GM21447 (cell line): ENCODE results near the gene RSF1.

Experiments
- ATAC-seq: cut with Tn5 transposase; IDR thresholded peaks from one replicate; pipeline ENCODE4 v1.9.1; 2021; ENCODE audit not compliant: unreplicated experiment

The RSF1 gene

GRCh38 chr11:77753230-77753629 is 67.3 kb downstream of the RSF1 start:
- no peak for ATAC-seq

DNA sequence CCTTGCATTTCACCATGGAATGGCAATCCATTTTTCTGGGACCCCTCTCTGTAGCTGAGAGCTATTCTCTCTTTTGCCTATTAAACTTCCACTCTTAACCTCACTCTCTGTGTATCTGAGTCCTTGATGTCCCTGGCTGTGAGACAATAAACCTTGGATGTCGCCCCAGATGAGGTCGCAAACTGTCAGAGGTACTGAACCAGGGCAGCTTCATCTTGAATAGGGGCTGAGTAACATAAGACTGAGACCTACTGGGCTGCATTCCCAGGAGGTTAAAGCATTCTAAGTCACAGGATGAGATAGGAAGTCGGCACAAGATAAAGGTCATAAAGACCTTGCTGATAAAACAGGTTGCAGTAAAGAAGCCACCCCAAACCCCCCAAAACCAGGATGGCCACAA is 68.0 kb downstream of the RSF1 start:
- ATAC-seq = no peak

GRCh38 chr11:77750394-77751156 is 69.9 kb downstream of the RSF1 start:
- ATAC-seq = no peak

GRCh38 chr11:77749232-77749631 is 71.3 kb downstream of the RSF1 start:
- no peak for ATAC-seq

GRCh38 chr11:77748266-77748665 is 72.3 kb downstream of the RSF1 start:
- no peak for ATAC-seq

DNA sequence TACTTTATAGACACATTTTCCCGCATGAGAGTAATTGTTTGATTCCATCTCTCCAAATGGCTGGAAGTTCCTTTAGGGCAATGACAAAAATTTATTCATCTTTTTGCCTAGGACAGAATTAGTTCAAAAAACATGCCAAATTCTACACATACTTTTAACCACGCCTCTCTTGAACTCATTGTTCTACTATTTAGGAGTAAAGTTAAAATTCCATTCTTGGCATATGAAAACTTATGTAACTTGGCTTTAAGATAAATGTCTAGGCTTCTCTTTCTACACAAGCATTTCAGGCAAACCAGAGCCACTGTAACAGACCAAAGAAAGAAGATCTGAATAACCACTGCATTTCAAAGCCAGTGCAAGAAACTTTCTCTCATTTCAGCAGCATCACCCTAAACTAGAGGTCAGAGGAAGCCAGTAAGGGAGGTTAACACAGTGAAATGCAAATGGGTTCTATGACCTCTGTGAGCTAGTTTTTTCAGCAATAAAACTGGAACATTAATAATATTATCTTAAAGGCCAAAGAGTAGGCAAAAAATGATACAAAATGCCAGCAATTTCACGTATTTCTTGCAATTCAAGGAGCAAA is 73.0 kb downstream of the RSF1 start:
- ATAC-seq = no peak

DNA sequence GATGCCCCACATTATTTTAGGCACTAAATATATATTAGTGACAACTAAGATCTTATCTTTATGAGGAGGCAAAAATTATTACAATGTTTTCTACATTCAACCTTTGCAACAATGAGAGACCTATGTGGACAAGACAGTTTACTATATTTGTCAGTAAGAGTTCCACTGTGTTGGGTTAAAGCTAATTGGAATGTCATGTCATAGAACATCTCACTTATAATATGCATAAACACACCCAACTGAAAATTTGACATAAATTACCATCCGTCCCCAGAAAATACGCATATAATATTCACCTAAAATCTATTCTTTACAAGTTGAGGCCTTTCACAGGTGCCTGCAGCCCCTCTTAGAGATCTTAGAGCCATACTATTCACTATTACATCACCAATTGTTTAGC is 84.0 kb downstream of the RSF1 start:
- ATAC-seq = no peak

- ATAC-seq = no peak
Observed at GRCh38 chr11:77734890-77735289, 85.6 kb downstream of the RSF1 start.

GRCh38 chr11:77732143-77732542 is 88.4 kb downstream of the RSF1 start:
- ATAC-seq = no peak

DNA sequence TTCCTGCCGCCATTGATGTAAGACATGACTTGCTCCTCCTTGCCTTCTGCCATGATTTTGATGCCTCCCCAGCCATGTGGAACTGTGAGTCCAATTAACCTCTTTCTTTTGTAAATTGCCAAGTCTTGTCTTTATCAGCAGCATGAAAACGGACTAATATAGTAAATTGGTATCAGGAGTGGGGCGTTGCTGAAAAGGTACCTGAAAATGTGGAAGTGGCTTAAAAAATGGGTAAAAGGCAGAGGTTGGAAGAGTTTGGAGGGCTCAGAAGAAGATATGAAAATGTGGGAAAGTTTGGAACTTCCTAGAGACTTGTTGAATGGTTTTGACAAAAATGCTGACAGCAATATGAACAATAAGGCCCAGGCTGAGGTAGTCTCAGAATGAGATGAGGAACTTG is 89.7 kb downstream of the RSF1 start:
- ATAC-seq = no peak

DNA sequence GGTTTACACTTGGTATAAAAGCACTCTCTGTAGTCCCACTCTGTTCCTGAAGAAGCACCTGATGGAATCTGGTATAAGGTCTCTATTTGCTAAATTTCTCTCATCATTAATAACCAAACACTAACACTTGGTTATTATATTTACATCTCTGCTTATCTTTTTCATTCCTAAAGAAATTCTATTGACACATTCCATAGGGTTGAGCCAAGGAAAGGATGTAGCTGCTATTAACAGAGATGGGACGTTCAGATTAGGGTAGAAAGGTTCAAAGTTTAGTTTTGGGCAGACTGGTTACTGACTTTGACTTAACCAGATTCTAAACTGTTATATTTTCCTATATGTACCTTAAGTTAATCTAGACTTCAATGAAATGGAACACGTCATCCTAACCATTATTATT is 91.5 kb downstream of the RSF1 start:
- ATAC-seq = no peak

DNA sequence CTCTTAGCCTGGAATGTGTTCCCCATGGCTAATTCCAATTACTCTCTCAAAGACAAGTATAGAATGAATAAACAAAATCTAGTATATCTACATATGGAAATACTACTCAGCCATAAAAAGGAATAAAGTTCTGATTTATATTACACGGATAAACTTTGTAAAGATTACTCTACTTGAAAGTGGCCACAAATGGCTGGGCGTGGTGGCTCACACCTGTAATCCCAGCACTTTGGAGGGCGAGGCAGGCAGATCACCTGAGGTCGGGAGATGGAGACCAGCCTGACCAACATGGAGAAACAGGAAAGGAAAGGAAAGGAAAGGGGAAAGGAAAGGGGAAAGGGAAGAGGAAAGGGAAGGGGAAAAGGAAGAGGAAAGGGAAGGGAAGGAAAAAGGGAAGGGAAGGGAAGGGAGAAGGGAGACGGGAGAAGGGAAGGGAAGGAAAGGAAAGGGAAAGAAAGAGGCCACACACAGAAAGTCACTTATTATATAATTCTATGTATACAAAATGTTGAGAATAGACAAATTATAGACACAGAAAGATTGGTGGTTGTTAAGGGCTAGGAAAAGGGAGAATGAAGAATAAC is 92.2 kb downstream of the RSF1 start:
- ATAC-seq = no peak

DNA sequence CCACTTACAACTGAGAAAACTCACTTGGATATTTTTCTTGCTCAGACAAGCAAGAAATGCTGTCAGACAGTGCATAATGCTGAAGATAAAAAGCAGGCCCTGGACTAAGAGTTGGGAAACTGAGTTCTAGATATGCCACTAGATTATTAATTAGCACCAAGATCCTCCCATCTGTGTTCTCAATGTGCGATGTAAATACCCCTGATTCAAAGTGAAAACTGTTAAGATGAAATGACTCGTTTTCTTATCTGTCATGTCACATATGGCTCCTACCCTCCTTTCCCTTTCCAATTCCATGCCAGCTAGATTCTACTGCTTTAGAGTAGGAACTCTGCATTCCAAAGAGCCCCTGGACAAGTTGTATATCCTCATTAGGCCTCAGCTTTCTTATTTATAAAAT is 94.0 kb downstream of the RSF1 start:
- peak; percentile 61 for ATAC-seq

GRCh38 chr11:77725433-77725832 is 95.1 kb downstream of the RSF1 start:
- ATAC-seq = no peak

GRCh38 chr11:77724636-77725035 is 95.9 kb downstream of the RSF1 start:
- ATAC-seq = no peak

- ATAC-seq = no peak
Observed at GRCh38 chr11:77723024-77723423, 97.5 kb downstream of the RSF1 start.

DNA sequence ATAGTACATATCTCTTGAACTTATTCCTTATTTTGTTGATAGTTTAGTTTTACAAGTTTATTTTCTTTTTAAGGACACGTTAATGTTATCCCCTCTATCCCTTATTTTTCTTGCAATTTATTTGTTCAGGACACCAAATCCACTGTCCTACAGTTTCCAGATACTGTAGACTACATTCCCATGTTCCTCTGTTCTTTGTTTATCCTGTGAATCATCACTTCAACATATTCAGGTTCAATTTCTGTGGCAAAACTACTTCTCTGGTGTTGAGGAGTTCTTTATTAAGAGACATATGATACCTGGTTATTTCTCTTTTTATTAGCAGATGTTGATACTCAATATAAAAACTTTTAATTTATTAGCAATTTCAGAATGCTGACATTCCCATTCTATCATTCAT is 110.2 kb downstream of the RSF1 start:
- no peak for ATAC-seq

- no peak for ATAC-seq
Observed at GRCh38 chr11:77705876-77706579, 114.5 kb downstream of the RSF1 start.

DNA sequence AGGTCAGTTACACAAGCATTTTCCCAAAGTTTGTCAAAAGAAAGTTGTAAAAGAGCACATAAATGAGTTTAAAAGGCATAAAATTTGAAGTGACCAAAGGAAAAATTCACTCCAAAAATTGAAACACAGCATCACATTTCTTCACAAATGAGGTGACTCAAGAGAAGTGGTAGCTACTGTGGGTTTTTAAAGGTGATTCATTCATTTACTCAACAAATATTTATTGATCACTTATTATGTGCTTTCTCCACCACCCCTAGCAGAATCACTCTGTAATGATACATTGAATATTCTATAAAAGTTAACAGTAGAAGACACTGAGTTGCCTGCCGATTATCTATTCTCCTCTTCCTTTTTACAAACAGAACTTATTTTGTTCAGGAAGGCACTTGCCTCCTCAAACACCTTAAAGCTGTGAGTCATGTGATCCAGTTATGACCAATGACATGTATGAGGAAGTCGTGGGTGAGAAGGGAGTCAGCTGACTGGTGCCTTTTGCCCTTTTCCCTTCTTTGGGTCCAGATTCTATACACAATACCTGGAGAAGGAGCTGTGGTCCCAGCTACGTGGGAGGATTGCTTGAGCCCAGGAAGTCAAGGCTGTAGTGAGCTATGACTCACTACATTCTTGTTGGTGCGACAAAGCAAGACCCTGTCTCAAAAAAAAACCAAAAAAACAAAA is 115.2 kb downstream of the RSF1 start:
- no peak for ATAC-seq

DNA sequence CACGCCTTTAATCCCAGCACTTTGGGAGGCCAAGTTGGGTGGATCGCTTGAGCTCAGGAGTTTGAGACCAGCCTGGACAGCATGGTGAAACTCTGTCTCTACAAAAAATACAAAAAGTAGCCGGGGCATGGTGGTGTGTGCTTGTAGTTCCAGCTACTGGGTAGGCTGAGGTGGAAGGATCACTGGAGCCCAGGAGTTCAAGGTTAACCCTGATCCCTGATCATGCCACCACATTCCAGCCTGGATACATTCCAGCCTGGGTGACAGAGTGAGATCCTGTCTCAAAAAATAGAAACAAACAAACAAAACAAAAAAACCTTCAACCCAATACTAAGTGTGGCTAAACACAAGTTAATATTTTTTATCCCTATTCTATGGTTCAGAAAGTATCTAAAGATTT is 116.5 kb downstream of the RSF1 start:
- ATAC-seq = no peak

- no peak for ATAC-seq
Observed at GRCh38 chr11:77699425-77699824, 121.1 kb downstream of the RSF1 start.
